Endodermal cell (in vitro differentiated cells): Measurements from ENCODE around the gene DTNBP1. TPM values are rescaled to one million over a fixed set of nuclear protein-coding genes. Genes with fewer than 3 reads are reported as not detected.

Experiments used
- DNase-seq: peaks from one replicate; pipeline ENCODE4 v3.0.0-alpha.2; 2017
- H3K27ac ChIP-seq: 2 replicates; pipeline ENCODE4 v1.5.1; 2013; ENCODE audit warnings: mild to moderate bottlenecking, low read depth, low read length, moderate library complexity
- H3K27me3 ChIP-seq: 2 replicates; pipeline ENCODE4 v1.6.1; 2013; ENCODE audit warnings: mild to moderate bottlenecking, low read length, moderate library complexity; ENCODE audit not compliant: insufficient read depth, control insufficient read depth, poor library complexity, severe bottlenecking
- H3K36me3 ChIP-seq: 2 replicates; pipeline ENCODE4 v1.7.0; 2013; ENCODE audit warnings: mild to moderate bottlenecking, low read length, moderate library complexity; ENCODE audit not compliant: control insufficient read depth, insufficient read depth
- H3K4me1 ChIP-seq: one replicate; pipeline ENCODE4 v1.7.0; 2013; ENCODE audit warnings: low read length; ENCODE audit not compliant: control insufficient read depth, insufficient read depth
- H3K4me3 ChIP-seq: 2 replicates; pipeline ENCODE4 v1.5.1; 2013; ENCODE audit warnings: mild to moderate bottlenecking, low read length, moderate library complexity
- H3K9ac ChIP-seq: 2 replicates; pipeline ENCODE4 v1.6.1; 2013; ENCODE audit warnings: mild to moderate bottlenecking, low read length, moderate library complexity; ENCODE audit not compliant: poor library complexity, severe bottlenecking; ENCODE audit errors: extremely low read depth
- H3K9me3 ChIP-seq: 2 replicates; pipeline ENCODE4 v1.6.1; 2013; ENCODE audit warnings: mild to moderate bottlenecking, low read length, moderate library complexity; ENCODE audit not compliant: control insufficient read depth
- H3K27ac Mint-ChIP-seq: 2 replicates; pipeline ENCODE4 v1.8.0; 2020; ENCODE audit warnings: mixed read lengths
- H3K27me3 Mint-ChIP-seq: 2 replicates; pipeline ENCODE4 v1.8.0; 2021; ENCODE audit warnings: mild to moderate bottlenecking, mixed read lengths; ENCODE audit not compliant: insufficient read depth
- H3K36me3 Mint-ChIP-seq: 2 replicates; pipeline ENCODE4 v1.8.0; 2020; ENCODE audit warnings: low read depth, mixed read lengths
- H3K4me1 Mint-ChIP-seq: 2 replicates; pipeline ENCODE4 v1.8.0; 2020; ENCODE audit warnings: mixed read lengths
- H3K4me3 Mint-ChIP-seq: 2 replicates; pipeline ENCODE4 v1.8.0; 2020; ENCODE audit warnings: mild to moderate bottlenecking, moderate library complexity, mixed read lengths
- H3K9me3 Mint-ChIP-seq: 2 replicates; pipeline ENCODE4 v1.8.0; 2020; ENCODE audit warnings: mild to moderate bottlenecking, mixed read lengths
- WGBS, 2 experiments: methylation state at CpG; one replicate each; pipeline versions ENCODE4 v1.1.5 to v1.1.7; 2013; ENCODE audit warnings: missing lambda C conversion rate in 2 of 2, mixed read lengths in 1 of 2; ENCODE audit not compliant: insufficient coverage in 1 of 2, insufficient read length in 1 of 2; 5-methylcytosine and 5-hydroxymethylcytosine counted together
- total RNA-seq, 2 donors: library from RNA; stranded (reverse); fragmentation: NEBNext Ultra II Directional in 1 of 2; extraction: Animal tissue kit (Norgen Biotek cat#: 25700) in 1 of 2; gene quantifications; 2 replicates in 1 of 2; 3 replicates in 1 of 2; pipeline ENCODE4 v1.2.1, GENCODE V29; 2021
- TF ChIP-seq, protein P1 (sequence below): fragments of 200-600 bp; sonication (generic); conservative IDR thresholded peaks from 2 replicates; pipeline ENCODE4 v1.5.0; 2021; ENCODE audit warnings: antibody characterized with exemption, mild to moderate bottlenecking

The DTNBP1 gene
- total RNA-seq, 2 donors from 2014 or later: 14.1 to 31.4 TPM

GRCh38 chr6:15553031-15553430 lies 109.8 kb downstream of the DTNBP1 start:
- H3K9me3 ChIP-seq: no peaks in the 10 kb centered on the region
- no peaks in the 10 kb centered on the region for H3K36me3 ChIP-seq
- Mint-ChIP-seq H3K27ac (no peak overlapping the region), H3K27me3 (no peaks in the 10 kb centered on the region), H3K4me1 (peaks cover 55% of the 10 kb centered on the region), H3K9me3 (no peaks in the 10 kb centered on the region), H3K36me3 (no peaks in the 10 kb centered on the region), H3K4me3 (no peak overlapping the region)
- DNase-seq: no peak
- 86% methylated on average over 2 of the region's 2 CpGs; no CpG with 5 or more reads in 1 of the 2 experiments for WGBS, 2 experiments
- peaks cover 13% of the 10 kb centered on the region for H3K4me1 ChIP-seq
- TF ChIP-seq, protein P1, sequence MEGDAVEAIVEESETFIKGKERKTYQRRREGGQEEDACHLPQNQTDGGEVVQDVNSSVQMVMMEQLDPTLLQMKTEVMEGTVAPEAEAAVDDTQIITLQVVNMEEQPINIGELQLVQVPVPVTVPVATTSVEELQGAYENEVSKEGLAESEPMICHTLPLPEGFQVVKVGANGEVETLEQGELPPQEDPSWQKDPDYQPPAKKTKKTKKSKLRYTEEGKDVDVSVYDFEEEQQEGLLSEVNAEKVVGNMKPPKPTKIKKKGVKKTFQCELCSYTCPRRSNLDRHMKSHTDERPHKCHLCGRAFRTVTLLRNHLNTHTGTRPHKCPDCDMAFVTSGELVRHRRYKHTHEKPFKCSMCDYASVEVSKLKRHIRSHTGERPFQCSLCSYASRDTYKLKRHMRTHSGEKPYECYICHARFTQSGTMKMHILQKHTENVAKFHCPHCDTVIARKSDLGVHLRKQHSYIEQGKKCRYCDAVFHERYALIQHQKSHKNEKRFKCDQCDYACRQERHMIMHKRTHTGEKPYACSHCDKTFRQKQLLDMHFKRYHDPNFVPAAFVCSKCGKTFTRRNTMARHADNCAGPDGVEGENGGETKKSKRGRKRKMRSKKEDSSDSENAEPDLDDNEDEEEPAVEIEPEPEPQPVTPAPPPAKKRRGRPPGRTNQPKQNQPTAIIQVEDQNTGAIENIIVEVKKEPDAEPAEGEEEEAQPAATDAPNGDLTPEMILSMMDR: no peak
- H3K27me3 ChIP-seq: no peaks in the 10 kb centered on the region
- no peak overlapping the region for H3K4me3 ChIP-seq
- H3K9ac ChIP-seq: no peak overlapping the region
- H3K27ac ChIP-seq: no peak overlapping the region

GRCh38 chr6:15551798-15552197 lies 111.0 kb downstream of the DTNBP1 start:
- Mint-ChIP-seq H3K27me3 (no peaks in the 10 kb centered on the region), H3K4me1 (peaks cover 51% of the 10 kb centered on the region), H3K4me3 (no peak overlapping the region), H3K27ac (no peak overlapping the region), H3K36me3 (no peaks in the 10 kb centered on the region), H3K9me3 (no peaks in the 10 kb centered on the region)
- Histone ChIP-seq H3K4me3 (no peak overlapping the region), H3K36me3 (no peaks in the 10 kb centered on the region), H3K27me3 (no peaks in the 10 kb centered on the region), H3K9me3 (no peaks in the 10 kb centered on the region), H3K9ac (no peak overlapping the region), H3K4me1 (peaks cover 12% of the 10 kb centered on the region), H3K27ac (no peak overlapping the region)
- TF ChIP-seq, protein P1: no peak
- 80 to 87% methylated on average over 5 to 6 of the region's 6 CpGs for WGBS, 2 experiments
- peak; percentile 58 for DNase-seq

DNA sequence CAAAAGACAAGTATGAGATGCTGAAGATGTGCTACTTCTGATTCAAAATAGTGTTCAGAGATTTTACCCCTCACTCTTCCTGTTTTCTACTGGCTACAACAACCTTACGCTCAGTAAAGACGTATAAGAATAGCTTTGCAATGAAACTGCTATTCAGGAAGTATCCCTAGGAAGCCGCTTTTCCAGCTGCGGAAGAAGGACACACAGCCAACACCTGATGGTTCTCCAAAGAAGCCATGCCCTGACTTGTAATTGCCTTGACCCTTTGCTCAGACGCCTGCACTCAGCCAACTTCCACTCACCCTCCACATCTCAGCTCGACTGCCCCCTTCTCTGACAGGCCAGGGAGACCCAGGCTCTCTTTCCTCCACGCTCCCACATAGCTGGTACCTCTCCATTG lies 111.6 kb downstream of the DTNBP1 start:
- Mint-ChIP-seq H3K36me3 (no peaks in the 10 kb centered on the region), H3K4me1 (peaks cover 49% of the 10 kb centered on the region), H3K4me3 (no peak overlapping the region), H3K9me3 (no peaks in the 10 kb centered on the region), H3K27me3 (no peaks in the 10 kb centered on the region), H3K27ac (no peak overlapping the region)
- no peak overlapping the region for H3K27ac ChIP-seq
- 92% methylated on average over 4 to 7 of the region's 7 CpGs for whole genome bisulfite sequencing, 2 experiments
- H3K27me3 ChIP-seq: no peaks in the 10 kb centered on the region
- H3K9me3 ChIP-seq: no peaks in the 10 kb centered on the region
- no peak overlapping the region for H3K9ac ChIP-seq
- H3K4me1 ChIP-seq: peaks cover 11% of the 10 kb centered on the region
- no peaks in the 10 kb centered on the region for H3K36me3 ChIP-seq
- TF ChIP-seq, protein P1: no peak
- DNase-seq: no peak
- H3K4me3 ChIP-seq: no peak overlapping the region
